Liver (tissue), 9 donors: ENCODE measurements around the gene GATM. TPM values are rescaled to one million over a fixed set of nuclear protein-coding genes. Genes with fewer than 3 reads are reported as not detected.

Source experiments
- DNase-seq: peaks from one replicate; pipeline ENCODE4 v3.0.0-alpha.2; 2017; ENCODE audit warnings: low spot score
- H3K27ac ChIP-seq, 2 donors: one replicate each; pipeline ENCODE4 v1.7.0; 2013; ENCODE audit warnings: inconsistent platforms in 2 of 2, low read length in 2 of 2, control low read depth in 1 of 2, low read depth in 1 of 2, mild to moderate bottlenecking in 1 of 2
- H3K27me3 ChIP-seq, 4 donors: one replicate each; pipeline versions ENCODE4 v1.6.1 to v1.7.0; 2013; ENCODE audit warnings: low read length in 3 of 4, inconsistent platforms in 1 of 4, mild to moderate bottlenecking in 1 of 4, moderate library complexity in 1 of 4; ENCODE audit not compliant: control insufficient read depth in 4 of 4, insufficient read depth in 4 of 4
- H3K36me3 ChIP-seq, 4 donors: one replicate each; pipeline versions ENCODE4 v1.6.1 to v1.7.0; 2013; ENCODE audit warnings: low read length in 3 of 4, mild to moderate bottlenecking in 3 of 4, low read depth in 1 of 4, moderate library complexity in 1 of 4; ENCODE audit not compliant: control insufficient read depth in 4 of 4, insufficient read depth in 3 of 4
- H3K4me1 ChIP-seq, 4 donors: one replicate each; pipeline versions ENCODE4 v1.6.1 to v1.7.0; 2013; ENCODE audit warnings: low read length in 3 of 4, mild to moderate bottlenecking in 3 of 4, moderate library complexity in 1 of 4; ENCODE audit not compliant: control insufficient read depth in 4 of 4, insufficient read depth in 4 of 4
- H3K4me3 ChIP-seq, 3 donors: one replicate each; pipeline versions ENCODE4 v1.6.1 to v1.7.0; 2013; ENCODE audit warnings: low read length in 3 of 3, control low read depth in 1 of 3, low read depth in 1 of 3, mild to moderate bottlenecking in 1 of 3
- H3K9ac ChIP-seq, 2 donors: one replicate each; pipeline ENCODE4 v1.7.0; 2013; ENCODE audit warnings: low read length in 2 of 2, mild to moderate bottlenecking in 2 of 2, moderate library complexity in 2 of 2, control low read depth in 1 of 2, low read depth in 1 of 2
- H3K9me3 ChIP-seq, 4 donors: one replicate each; pipeline versions ENCODE4 v1.6.1 to v1.7.0; 2013; ENCODE audit warnings: low read length in 3 of 4; ENCODE audit not compliant: control insufficient read depth in 4 of 4
- ATF3 ChIP-seq: IDR thresholded peaks from 2 replicates; pipeline ENCODE4 v1.6.1; 2016; ENCODE audit warnings: antibody characterized with exemption
- CTCF ChIP-seq: fragments of 150-350 bp; IDR thresholded peaks from 2 replicates; pipeline ENCODE4 v1.5.1; 2017; ENCODE audit warnings: improper control_type of control experiment, low read depth, low read length; ENCODE audit not compliant: missing input control
- EGR1 ChIP-seq, 2 donors: IDR thresholded peaks; 2 replicates each; pipeline ENCODE4 v1.6.1; 2016 to 2018; ENCODE audit warnings: antibody characterized with exemption in 2 of 2, low read depth in 2 of 2
- FOXA1 ChIP-seq: IDR thresholded peaks from 2 replicates; pipeline ENCODE4 v1.6.1; 2016; ENCODE audit warnings: antibody characterized with exemption
- FOXA2 ChIP-seq: IDR thresholded peaks from 2 replicates; pipeline ENCODE4 v1.6.1; 2016; ENCODE audit warnings: antibody characterized with exemption
- GABPA ChIP-seq, 2 donors: IDR thresholded peaks in 1 of 2; conservative IDR thresholded peaks in 1 of 2; 2 replicates each; pipeline ENCODE4 v1.6.1; 2016; ENCODE audit warnings: antibody characterized with exemption in 2 of 2, mild to moderate bottlenecking in 1 of 2, moderate library complexity in 1 of 2
- HNF4A ChIP-seq, 2 donors: conservative IDR thresholded peaks; 2 replicates each; pipeline ENCODE4 v1.6.1; 2016; ENCODE audit warnings: antibody characterized with exemption in 2 of 2, mild to moderate bottlenecking in 2 of 2
- HNF4G ChIP-seq: IDR thresholded peaks from 2 replicates; pipeline ENCODE4 v1.6.1; 2016; ENCODE audit warnings: antibody characterized with exemption
- JUND ChIP-seq, 2 donors: IDR thresholded peaks; 2 replicates each; pipeline ENCODE4 v1.6.1; 2016; ENCODE audit warnings: antibody characterized with exemption in 2 of 2
- MAX ChIP-seq: IDR thresholded peaks from 2 replicates; pipeline ENCODE4 v1.6.1; 2016; ENCODE audit warnings: antibody characterized with exemption
- NR2F2 ChIP-seq: IDR thresholded peaks from 2 replicates; pipeline ENCODE4 v1.6.1; 2016; ENCODE audit warnings: antibody characterized with exemption
- RAD21 ChIP-seq, 2 donors: IDR thresholded peaks; 2 replicates each; pipeline ENCODE4 v1.6.1; 2016; ENCODE audit warnings: antibody characterized with exemption in 2 of 2, mild to moderate bottlenecking in 2 of 2
- RXRA ChIP-seq, 2 donors: IDR thresholded peaks; 2 replicates each; pipeline ENCODE4 v1.6.1; 2017 to 2018; ENCODE audit warnings: antibody characterized with exemption in 2 of 2, mild to moderate bottlenecking in 1 of 2
- SP1 ChIP-seq: IDR thresholded peaks from 2 replicates; pipeline ENCODE4 v1.6.1; 2018; ENCODE audit warnings: antibody characterized with exemption, mild to moderate bottlenecking
- TAF1 ChIP-seq: conservative IDR thresholded peaks from 2 replicates; pipeline ENCODE4 v1.6.1; 2016; ENCODE audit warnings: antibody characterized with exemption, mild to moderate bottlenecking
- YY1 ChIP-seq: IDR thresholded peaks from 2 replicates; pipeline ENCODE4 v1.6.1; 2016; ENCODE audit warnings: antibody characterized with exemption, mild to moderate bottlenecking
- ZBTB33 ChIP-seq: IDR thresholded peaks from 2 replicates; pipeline ENCODE4 v1.6.1; 2016; ENCODE audit warnings: antibody characterized with exemption
- WGBS: extraction: QIAGEN DNeasy Blood & Tissue Kit; methylation state at CpG from one replicate; pipeline ENCODE4 v1.1.7; 2013; 5-methylcytosine and 5-hydroxymethylcytosine counted together
- polyA plus RNA-seq, 2 donors: library from polyadenylated mRNA; stranded (reverse) in 1 of 2; unstranded in 1 of 2; fragments of 200-250 nt in 1 of 2; fragments of >200 nt in 1 of 2; fragmentation: Nextera tagmentation in 1 of 2; extraction: Ambion mirVana in 1 of 2; gene quantifications; one replicate each; pipeline versions ENCODE4 v1.2.1 to v1.2.3, GENCODE V29; 2013 to 2015
- total RNA-seq, 2 donors: library from RNA; depleted of rRNA; stranded (reverse); fragments of >200 nt; gene quantifications; one replicate each; pipeline ENCODE4 v1.2.3, GENCODE V29; 2014
- donor health status: healthy.
- donor health status: healthy.
- donor health status: healthy.
- donor health status: healthy.
- donor health status: healthy.

The GATM gene
- total RNA-seq = 1,000 to 10,000 TPM in 1 of 2 donors, 100 to 1,000 TPM in 1; 720 to 1,079 TPM
- polyA plus RNA-seq = 100 to 1,000 TPM; 401 to 627 TPM

GRCh38 chr15:45378149-45378912, at the start of gene GATM:
Gene GATM, minus strand, starts transcription at chr15:45378544. Its CDS starts 91 bp downstream, at chr15:45378453.
- peaks cover 0 to 8% (median 3%) of the 10 kb centered on the region in 4 donors for H3K36me3 ChIP-seq
- peak within 1 kb of the TSS; percentile 65 to 93 (median 68) for H3K4me3 ChIP-seq
- H3K27ac ChIP-seq = peak within 1 kb of the TSS; percentile 60 to 86
- peak within 1 kb of the TSS; percentile 74 to 80 for H3K9ac ChIP-seq
- H3K4me1 ChIP-seq = peaks cover 0 to 36% (median 19%) of the 10 kb centered on the region in 4 donors
- H3K9me3 ChIP-seq = no peaks in the 10 kb centered on the region
- TF ChIP-seq EGR1 (IDR thresholded peaks at IDR 0.05; ENCODE audit: low read depth in 2 of 2) (no peak), ZBTB33 (peak; percentile 14), YY1 (no peak), ATF3 (no peak), NR2F2 (no peak), FOXA2 (no peak), RXRA (IDR thresholded peaks at IDR 0.05) (no peak), SP1 (peak; percentile 38), HNF4G (no peak), RAD21 (IDR thresholded peaks at IDR 0.05) (peak in 1 of 2 donors; percentile 52), TAF1 (peak; percentile 53), CTCF (peak; percentile 29)
- DNase-seq = peak; percentile 65
- WGBS = 3% methylated on average over 87 of the region's 87 CpGs
- no peaks in the 10 kb centered on the region for H3K27me3 ChIP-seq

GRCh38 chr15:45427085-45427484, 48.7 kb upstream of the GATM start:
- Histone ChIP-seq H3K36me3 (peaks cover 0 to 5% (median 2%) of the 10 kb centered on the region in 4 donors), H3K9me3 (no peaks in the 10 kb centered on the region), H3K27ac (no peak overlapping the region), H3K4me1 (peaks cover 0 to 7% (median 4%) of the 10 kb centered on the region in 4 donors), H3K27me3 (no peaks in the 10 kb centered on the region), H3K9ac (no peak overlapping the region), H3K4me3 (no peak overlapping the region)
- WGBS = 95% methylated on average over 11 of the region's 11 CpGs
- TF ChIP-seq FOXA1 (no peak), GABPA (IDR thresholded peaks at IDR 0.05 in 1 of 2, conservative IDR thresholded peaks at IDR 0.05 in 1 of 2) (no peak), SP1 (no peak), CTCF (no peak), JUND (IDR thresholded peaks at IDR 0.05) (no peak), EGR1 (IDR thresholded peaks at IDR 0.05; ENCODE audit: low read depth in 2 of 2) (no peak), HNF4A (conservative IDR thresholded peaks at IDR 0.05) (no peak), HNF4G (no peak), TAF1 (no peak), NR2F2 (no peak), RAD21 (IDR thresholded peaks at IDR 0.05) (no peak), MAX (no peak), FOXA2 (no peak), ATF3 (no peak), YY1 (no peak)
- DNase-seq = no peak
